GM03348 (cell line): Measurements from ENCODE around the gene SBF2.
"Not testable (repeated sequence)": the region's sequence is repeated elsewhere in the genome, so short reads cannot be mapped to it uniquely, and the experiment has no call there.

Source experiments
- DNase-seq: peaks from one replicate; pipeline ENCODE4 v3.0.0; 2012; ENCODE audit warnings: low spot score

The SBF2 gene

DNA sequence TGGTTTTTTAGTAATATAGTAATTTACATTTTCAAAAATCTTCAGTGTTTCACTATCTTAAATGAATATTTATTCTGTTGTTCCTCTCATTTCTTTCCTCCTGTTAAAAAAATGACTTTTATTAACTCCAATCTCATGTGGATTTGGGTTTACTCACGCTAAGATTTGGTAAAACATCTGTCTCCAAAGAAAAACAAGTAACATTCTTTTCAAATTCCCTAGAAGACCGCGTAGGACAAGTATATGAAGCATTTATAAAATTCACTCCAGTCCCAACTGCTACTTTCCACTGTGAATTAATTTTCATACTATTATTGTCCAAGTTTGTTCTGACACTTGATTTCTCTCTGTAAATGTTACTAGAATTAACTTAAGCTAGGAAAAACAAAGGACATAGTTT is 26.2 kb downstream of the SBF2 start:
- DNase-seq: no peak

DNA sequence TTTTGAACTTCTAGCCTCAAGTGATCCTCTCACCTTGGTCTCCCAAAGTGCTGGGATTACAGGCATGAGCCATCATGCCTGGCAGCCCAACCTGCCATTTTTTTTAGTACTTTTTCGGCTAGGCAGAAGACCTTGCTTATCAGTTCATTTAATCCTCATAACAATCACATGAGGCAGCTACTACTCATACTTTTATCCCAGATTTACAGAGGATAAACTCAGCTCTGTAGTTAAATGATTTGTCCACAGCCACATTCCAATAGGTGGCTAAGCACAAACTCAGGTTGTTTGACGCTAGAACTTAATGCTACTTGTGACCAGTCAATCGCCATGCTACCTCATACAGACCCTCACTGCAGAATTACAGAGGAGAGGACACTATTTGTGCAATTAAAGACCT is 28.1 kb downstream of the SBF2 start:
- no peak for DNase-seq

DNA sequence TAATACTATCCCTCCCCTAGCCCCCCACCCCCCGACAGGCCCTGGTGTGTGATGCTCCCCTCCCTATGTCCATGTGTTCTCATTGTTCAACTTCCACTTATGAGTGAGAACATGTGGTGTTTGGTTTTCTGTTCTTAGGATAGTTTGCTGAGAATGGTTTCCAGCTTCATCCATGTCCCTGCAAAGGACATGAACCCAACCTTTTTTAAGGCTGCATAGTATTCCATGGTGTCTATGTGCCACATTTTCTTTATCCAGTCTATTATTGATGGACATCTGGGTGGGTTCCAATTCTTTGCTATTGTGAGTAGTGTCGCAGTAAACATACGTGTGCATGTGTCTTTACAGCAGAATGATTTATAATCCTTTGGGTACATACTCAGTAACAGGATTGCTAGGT is 29.3 kb downstream of the SBF2 start:
- not testable (repeated sequence) for DNase-seq

DNA sequence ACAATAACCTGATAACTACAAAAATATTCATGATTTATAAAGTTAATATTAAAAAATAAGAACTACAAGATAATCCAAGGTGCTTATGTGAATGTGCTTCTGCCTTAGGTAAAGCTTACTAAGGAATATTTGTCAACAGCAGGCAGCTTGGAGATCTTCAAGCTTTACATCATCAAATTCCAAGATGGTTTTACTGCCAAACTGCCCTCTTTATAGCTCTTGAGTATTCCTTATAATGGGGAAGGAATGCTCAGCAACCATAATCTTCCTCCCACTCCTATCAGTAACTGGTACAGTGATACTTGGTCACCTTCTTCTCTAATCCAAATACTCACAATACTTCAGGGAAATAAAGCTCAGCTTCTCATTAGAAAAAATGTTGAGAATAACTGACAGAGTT is 30.1 kb downstream of the SBF2 start:
- peak; percentile 68 for DNase-seq

DNA sequence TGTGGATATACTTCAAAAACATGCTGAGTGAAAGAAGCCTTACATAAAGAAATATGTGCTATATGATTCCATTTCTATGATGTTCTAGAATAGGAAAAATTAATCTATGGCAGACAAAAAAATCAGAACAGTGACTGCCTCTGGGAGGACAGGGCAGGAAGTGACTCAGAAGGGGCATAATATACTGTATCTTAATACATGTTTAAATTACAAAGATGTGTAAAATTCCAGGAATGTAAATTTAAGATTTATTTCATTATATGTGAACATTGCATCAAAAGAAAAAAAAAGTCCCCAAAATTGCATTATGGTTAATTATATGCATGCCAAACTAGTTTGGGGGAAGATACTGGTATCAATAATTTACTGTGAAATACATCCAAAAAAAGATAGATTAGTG is 32.2 kb downstream of the SBF2 start:
- DNase-seq: no peak

DNA sequence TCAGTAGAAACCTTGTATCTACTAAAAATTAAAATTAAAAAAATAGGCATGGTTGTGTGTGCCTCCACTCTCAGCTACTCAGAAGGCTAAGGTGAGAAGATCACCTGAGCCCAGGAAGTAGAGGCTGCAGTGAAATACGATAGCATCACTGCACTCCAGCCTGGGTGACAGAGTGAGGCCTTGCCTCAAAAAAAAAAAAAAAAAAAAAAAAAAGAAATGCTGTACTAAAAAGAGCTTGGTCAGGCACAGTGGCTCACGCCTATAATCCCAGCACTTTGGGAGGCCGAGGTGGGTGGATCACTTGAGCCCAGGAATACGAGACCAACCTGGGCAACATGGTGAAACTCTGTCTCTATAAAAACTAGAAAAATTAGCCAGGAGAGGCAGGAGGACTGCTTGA is 36.5 kb downstream of the SBF2 start:
- DNase-seq: no peak

DNA sequence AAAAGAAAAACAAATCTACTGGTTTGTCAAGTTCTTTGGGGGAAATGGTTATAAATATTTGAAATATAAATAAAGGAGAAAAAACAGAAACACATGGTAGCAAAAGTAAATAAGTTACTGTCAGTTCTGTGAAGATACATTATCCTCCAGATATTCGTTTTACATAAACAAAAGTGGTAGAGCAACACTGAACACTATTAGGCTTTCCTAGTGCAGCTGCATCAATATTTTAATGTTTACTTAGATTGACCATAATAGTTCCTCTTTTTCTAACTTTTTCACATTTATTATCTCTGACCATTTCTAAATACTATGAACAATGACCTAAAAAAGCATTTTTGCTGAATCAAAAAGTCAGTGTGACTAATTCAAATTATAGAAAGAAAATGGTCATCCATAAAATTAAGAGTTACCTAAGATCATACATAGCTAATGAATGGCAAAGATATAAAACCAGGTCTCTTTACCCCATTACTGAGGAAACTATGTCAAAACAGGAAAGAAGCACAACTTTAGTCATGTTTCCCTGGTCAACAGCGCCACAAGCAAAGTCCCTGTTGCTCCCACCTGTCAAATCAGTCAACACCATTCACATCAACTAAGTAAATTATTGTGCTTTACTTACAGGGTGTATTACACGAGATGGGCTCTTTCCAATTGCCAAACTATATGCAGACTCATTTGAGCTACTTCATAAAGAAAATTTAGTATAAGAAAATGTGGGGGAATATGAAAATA is 38.5 kb downstream of the SBF2 start:
- no peak for DNase-seq

DNA sequence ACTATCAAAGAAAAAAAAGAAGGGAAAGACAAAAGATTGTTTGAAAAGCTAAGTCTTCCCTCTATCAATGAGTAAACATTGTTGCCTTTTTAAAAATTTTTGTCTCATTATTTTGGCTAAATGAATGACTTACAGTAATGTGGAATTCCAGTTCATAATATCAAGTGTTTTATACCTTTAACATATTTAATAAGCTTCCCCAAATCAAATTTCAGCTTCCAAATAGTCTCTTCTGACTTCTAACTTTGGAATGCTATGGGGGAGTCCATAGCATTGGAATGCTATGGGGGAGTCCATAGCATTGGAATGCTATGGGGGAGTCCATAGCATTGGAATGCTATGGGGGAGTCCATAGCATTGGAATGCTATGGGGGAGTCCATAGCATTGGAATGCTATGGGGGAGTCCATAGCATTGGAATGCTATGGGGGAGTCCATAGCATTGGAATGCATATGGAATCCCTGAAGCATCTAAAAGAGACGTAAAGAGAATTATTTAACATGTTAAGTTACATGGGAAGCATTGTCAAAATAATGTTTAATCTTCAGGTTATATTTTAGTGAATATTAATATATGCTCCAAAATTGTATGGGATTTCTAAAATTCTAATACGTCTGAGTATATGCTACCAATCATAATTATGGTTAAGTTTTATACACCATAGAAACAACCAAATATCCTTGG is 44.4 kb downstream of the SBF2 start:
- not testable (repeated sequence) for DNase-seq

DNA sequence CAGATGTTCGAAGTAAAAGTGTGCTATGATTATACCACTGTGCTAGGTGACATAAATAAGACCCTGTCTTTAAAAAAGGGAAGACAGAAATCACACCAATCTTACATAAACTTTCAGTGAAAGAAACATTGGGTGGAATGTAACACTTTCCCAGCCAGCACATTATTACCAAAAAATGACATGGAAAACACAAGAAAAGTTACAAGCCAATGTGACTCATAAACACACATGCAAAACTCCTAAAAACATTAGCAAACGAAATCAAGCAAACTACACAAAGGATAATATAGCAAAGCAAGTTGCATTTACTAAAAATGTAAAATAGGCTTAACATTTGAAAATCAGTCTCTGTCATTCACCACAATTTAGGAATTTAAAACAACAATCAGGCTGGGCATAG is 47.0 kb downstream of the SBF2 start:
- peak; percentile 6 for DNase-seq

DNA sequence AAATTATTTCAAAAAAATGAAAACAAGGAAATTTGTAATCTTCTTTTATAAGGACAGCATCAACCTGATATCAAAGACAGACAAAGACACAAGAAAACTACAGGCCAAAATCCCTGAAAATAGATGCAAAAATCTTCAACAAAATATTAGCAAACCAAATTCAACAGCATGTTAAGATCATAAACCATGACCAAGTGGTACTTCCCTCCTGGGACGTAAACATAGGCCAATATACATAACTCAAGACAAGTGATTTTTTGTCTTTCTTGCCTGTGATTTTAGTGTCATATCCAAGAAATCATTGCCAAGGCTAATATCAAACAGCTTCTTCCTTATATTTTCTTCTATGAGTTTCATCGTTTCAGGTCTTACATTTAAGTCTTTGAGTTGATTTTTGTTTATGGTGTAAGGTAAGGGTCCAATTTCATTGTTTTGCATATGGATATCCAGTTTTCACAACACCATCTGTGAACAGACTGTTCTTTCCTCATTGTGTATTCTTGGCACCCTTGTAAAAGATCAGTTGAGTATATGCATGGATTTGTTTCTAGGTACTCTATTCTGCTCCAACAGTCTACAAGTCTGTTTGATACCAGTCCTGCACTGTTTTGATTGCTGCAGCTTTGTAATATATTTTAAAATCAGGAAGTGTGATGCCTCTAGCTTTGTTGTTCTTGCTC is 50.0 kb downstream of the SBF2 start:
- no peak for DNase-seq

GRCh38 chr11:10236840-10237239 is 57.2 kb downstream of the SBF2 start:
- DNase-seq: no peak

DNA sequence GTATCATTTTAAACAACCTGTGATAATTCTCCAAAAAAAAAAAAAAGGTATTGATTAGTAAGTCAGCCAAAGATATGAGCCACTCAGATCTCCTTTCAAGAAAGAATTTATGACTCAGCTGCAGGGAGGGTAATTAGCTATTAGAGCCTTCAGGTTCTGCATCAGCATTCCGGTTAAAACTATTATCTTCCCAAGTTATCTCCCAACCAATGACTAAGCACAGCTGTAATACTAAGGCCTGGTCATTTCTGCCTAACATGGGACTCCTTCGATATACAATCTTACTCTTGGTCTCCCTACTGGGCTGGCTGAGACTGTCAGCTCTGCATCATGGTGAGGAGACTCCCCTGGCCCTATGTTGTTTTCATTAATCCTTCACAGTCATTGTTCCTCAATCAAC is 60.4 kb downstream of the SBF2 start:
- peak; percentile 69 for DNase-seq

DNA sequence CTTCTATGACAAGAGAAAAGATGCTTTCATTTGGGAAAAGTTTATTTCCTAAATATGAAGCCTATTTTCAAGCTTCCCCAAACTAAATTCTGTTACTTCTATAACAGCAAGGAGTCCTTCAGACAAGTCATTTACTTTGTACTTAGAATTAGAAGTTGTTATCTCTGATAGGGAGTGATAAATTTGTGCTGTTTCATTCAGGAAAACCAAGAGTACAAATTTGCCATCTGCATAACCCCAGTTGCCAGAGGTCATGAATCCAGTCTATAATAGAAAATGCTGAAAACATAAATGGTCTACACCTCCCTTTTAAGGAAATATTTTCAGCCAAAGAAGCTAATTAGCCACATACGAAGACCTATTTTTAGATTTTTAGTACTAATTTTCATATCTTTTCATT is 61.3 kb downstream of the SBF2 start:
- no peak for DNase-seq

DNA sequence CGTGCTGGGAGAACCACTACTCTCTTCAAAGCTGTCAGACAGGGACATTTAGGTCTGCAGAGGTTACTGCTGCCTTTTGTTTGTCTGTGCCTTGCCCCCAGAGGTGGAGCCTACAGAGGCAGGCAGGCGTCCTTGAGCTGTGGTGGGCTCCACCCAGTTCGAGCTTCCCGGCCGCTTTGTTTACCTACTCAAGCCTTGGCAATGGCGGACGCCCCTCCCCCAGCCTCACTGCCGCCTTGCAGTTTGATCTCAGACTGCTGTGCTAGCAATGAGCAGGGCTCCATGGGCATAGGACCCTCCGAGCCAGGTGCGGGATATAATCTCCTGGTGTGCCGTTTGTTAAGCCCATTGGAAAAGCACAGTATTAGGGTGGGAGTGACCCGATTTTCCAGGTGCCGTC is 62.2 kb downstream of the SBF2 start:
- DNase-seq: not testable (repeated sequence)

DNA sequence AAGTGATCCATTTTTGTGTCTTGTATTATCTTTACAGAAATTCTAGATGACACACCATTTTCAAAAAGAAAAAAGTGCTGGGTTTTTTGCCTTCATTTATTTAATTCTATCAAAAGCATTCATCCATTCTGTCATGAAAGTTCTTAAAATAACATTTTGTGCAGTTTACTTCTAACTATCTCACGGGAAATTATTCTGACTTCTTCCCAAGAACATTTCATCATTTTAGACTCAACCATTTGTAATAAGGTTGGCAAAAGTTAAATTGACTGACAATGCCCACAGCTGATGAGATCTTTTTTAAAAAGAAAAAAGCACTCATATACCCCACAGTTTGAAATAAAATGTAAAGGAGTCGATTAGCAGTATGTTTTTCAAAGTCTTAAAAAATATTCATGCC is 68.5 kb downstream of the SBF2 start:
- no peak for DNase-seq

DNA sequence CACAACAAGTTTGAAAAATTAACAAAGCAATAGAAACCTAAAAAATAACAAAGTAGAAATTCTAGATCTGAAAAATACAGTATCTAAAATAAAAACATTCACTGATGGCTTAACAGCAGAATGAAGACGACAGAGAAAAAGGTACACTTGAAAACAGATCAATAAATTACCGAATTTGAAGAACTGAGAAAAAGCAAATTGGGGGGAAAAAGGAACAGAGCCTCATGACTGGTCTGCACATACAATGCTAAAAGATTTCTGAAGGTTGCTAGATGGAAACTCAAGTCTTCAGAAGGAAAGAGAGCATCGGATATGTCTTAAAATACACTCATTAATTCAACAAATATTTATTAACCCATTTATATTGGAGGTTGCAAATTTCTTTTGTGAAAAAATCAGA is 71.6 kb downstream of the SBF2 start:
- DNase-seq: no peak

DNA sequence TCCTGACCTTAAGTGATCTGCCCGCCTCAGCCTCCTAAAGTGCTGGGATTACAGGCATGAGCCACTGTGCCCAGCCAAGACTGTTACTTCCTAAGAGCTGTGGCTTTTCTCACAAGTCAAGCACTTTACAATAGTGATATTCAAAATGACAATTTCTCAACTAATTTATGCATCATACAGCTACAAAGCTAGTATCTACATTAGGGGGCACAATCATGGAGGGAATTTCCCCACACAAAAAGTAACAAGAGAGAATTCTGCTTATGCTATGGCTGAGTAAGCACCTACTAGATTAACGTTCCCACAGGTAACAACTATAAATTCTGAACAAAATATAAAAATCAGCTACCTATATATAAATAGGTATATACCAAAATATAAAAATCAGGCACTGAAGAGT is 72.7 kb downstream of the SBF2 start:
- DNase-seq: no peak

- no peak for DNase-seq
Observed at GRCh38 chr11:10211470-10211869, 82.5 kb downstream of the SBF2 start.

- no peak for DNase-seq
Observed at GRCh38 chr11:10209326-10209725, 84.7 kb downstream of the SBF2 start.

DNA sequence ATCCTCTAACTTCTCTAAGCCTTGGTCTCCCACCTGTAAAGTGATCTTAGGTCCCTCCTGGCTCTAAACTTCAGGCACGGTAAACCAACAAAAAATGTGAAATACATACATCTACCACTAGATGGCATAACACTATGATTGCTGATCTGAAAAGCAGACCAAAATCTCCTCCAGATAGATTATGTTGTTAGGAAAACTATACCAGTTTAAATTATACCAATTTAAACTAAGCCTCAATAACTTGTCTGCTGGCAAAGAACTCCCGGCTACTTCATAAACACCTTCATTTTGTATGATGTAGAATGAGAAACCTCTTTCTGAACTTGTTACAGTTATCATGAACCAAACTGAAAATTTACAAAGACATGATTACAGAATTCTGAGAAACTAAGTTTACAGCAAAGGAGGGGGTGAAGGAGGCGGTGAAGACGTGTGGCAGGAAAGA is 85.9 kb downstream of the SBF2 start:
- DNase-seq: peak; percentile 51

GRCh38 chr11:10205928-10206327 is 88.1 kb downstream of the SBF2 start:
- DNase-seq: no peak

GRCh38 chr11:10204021-10204420 is 90.0 kb downstream of the SBF2 start:
- DNase-seq: no peak

GRCh38 chr11:10201343-10201742 is 92.7 kb downstream of the SBF2 start:
- DNase-seq: no peak
